ENCODE data around the gene APLP2.

- TF ChIP-seq TCF4 (CRISPR knock-in tag; IDR thresholded peaks at IDR 0.05; ENCODE audit: borderline replicate concordance) (no peak), ZFP3 (CRISPR knock-in tag; IDR thresholded peaks at IDR 0.05) (no peak), SNAI2 (CRISPR knock-in tag; IDR thresholded peaks at IDR 0.05) (no peak), RARB (CRISPR knock-in tag; IDR thresholded peaks at IDR 0.05) (no peak), PPARA (CRISPR knock-in tag; IDR thresholded peaks at IDR 0.05; ENCODE audit: borderline replicate concordance) (no peak), ZNF8 (CRISPR knock-in tag; IDR thresholded peaks at IDR 0.05) (no peak), ZFP30 (CRISPR knock-in tag; IDR thresholded peaks at IDR 0.05) (no peak)
Observed at GRCh38 chr11:130070846-130071200, 1.1 kb downstream of the APLP2 start.

All from SK-N-SH treated with all-trans-retinoic acid at 6 μM for 48 hours (cell line).